ENCODE results near the gene MGMT. TPM values are rescaled to one million over a fixed set of nuclear protein-coding genes. Genes with fewer than 3 reads are reported as not detected.

MGMT gene
- polyA plus RNA-seq, 1 of the 3 experiments (the other 2 are of a cell fraction): 10.8 TPM

GRCh38 chr10:129685271-129685670 is 218.2 kb downstream of the MGMT start:
- Histone ChIP-seq H3K9me3 (no peaks in the 10 kb centered on the region; the same call in 1 of the 2 replicates), H3F3A (replicated peaks; ENCODE audit: insufficient read depth) (no peaks in the 10 kb centered on the region), H3K9ac (no peak overlapping the region), H3K4me2 (no peak overlapping the region), H3K36me3 (replicated peaks in 1 of 2; ENCODE audit: control insufficient read depth in 1 of 2, insufficient read depth in 2 of 2, low read length in 1 of 2) (no peaks in the 10 kb centered on the region), H3K4me1 (ENCODE audit: control insufficient read depth in 1 of 2, insufficient read depth in 2 of 2, low read depth in 1 of 2, low read length in 1 of 2) (peaks cover 0 to 13% of the 10 kb centered on the region in 2 experiments; a peak in 2 of 4 replicates), H3K27ac (ENCODE audit: low read depth in 2 of 2, low read length in 1 of 2) (peak overlapping the region in 1 of 2 experiments; percentile 50; a peak in 2 of 4 replicates), H3K4me3 (ENCODE audit: low read depth in 2 of 2, low read length in 1 of 2) (no peak overlapping the region), H4K20me1 (ENCODE audit: insufficient read depth) (no peaks in the 10 kb centered on the region), H3K9me2 (no peaks in the 10 kb centered on the region), H3K79me2 (ENCODE audit: insufficient read depth) (no peaks in the 10 kb centered on the region), H3K27me3 (ENCODE audit: insufficient read depth) (no peaks in the 10 kb centered on the region), H2AFZ (ENCODE audit: low read depth) (no peak overlapping the region)
- POLR2A ChIA-PET: no interaction called here
- CTCF ChIA-PET: interaction anchor here (1.2 kb wide), 1 partner anchor 15 kb away, joined by 6 read pairs; no protein-coding TSS in a partner anchor
- TF ChIP-seq POLR2AphosphoS5 (IDR thresholded peaks at IDR 0.05; ENCODE audit: low read depth, low read length): no peak
- TF ChIP-seq ELF1 (IDR thresholded peaks at IDR 0.05): no peak
- TF ChIP-seq JUND (IDR thresholded peaks at IDR 0.05): no peak
- no peak for TF ChIP-seq YY1 (IDR thresholded peaks at IDR 0.05; ENCODE audit: low read depth)
- TF ChIP-seq GABPA (IDR thresholded peaks at IDR 0.05; ENCODE audit: low read depth): no peak
- TF ChIP-seq FOSL2 (IDR thresholded peaks at IDR 0.05; ENCODE audit: borderline replicate concordance, low read depth): no peak
- no peak for TF ChIP-seq FOXM1 (IDR thresholded peaks at IDR 0.05; ENCODE audit: low read depth)
- no peak for TF ChIP-seq ZBTB33 (IDR thresholded peaks at IDR 0.05; ENCODE audit: borderline replicate concordance, low read depth)
- no peak for TF ChIP-seq USF1 (IDR thresholded peaks at IDR 0.05; ENCODE audit: borderline replicate concordance, low read depth)
- no peak for TF ChIP-seq CHD2 (IDR thresholded peaks at IDR 0.05; ENCODE audit: low read length, partially characterized antibody)
- TF ChIP-seq SMC3 (IDR thresholded peaks at IDR 0.05; ENCODE audit: low read depth, low read length): no peak
- TF ChIP-seq MEF2A (IDR thresholded peaks at IDR 0.05; ENCODE audit: borderline replicate concordance, low read depth): no peak
- no peak for TF ChIP-seq RAD21 (IDR thresholded peaks at IDR 0.05; ENCODE audit: low read length)
- no peak for TF ChIP-seq MAX (IDR thresholded peaks at IDR 0.05; ENCODE audit: low read depth)
- no peak for TF ChIP-seq TEAD4 (IDR thresholded peaks at IDR 0.05; ENCODE audit: borderline replicate concordance, insufficient read depth)
- no peak for TF ChIP-seq NRF1 (IDR thresholded peaks at IDR 0.05; ENCODE audit: low read depth, low read length)
- TF ChIP-seq USF2 (IDR thresholded peaks at IDR 0.05; ENCODE audit: borderline replicate concordance, low read depth, low read length): no peak
- TF ChIP-seq REST (IDR thresholded peaks at IDR 0.05; ENCODE audit: low read depth, low read length): no peak
- TF ChIP-seq IRF3 (IDR thresholded peaks at IDR 0.05; ENCODE audit: low read depth, low read length): no peak
- WGBS (ENCODE audit: low lambda C conversion rate): 55% methylated on average over 6 of the region's 8 CpGs
- DNase-seq: no peak

All from SK-N-SH (cell line).